ENCODE measurements around the gene DICER1.

GRCh38 chr14:95153866-95154265, 3.5 kb downstream of the DICER1 start:
- TF ChIP-seq EZH2 (IDR thresholded peaks at IDR 0.05; ENCODE audit: low read depth, unreplicated experiment) (no peak), CTCF (conservative IDR thresholded peaks at IDR 0.05; ENCODE audit: low read depth in 2 of 2) (no peak), ZNF114 (CRISPR knock-in tag; IDR thresholded peaks at IDR 0.05) (no peak), POLR2AphosphoS5 (IDR thresholded peaks at IDR 0.05; ENCODE audit: low read depth) (no peak), REST (IDR thresholded peaks at IDR 0.05; ENCODE audit: unreplicated experiment) (no peak), EZH2phosphoT487 (IDR thresholded peaks at IDR 0.05; ENCODE audit: unreplicated experiment) (no peak), CREB1 (CRISPR knock-in tag; IDR thresholded peaks at IDR 0.05; ENCODE audit: low read depth) (no peak), JUNB (IDR thresholded peaks at IDR 0.05; ENCODE audit: unreplicated experiment) (no peak)
